Neuronal stem cell (in vitro differentiated cells): Measurements from ENCODE around the gene HHIP.
"Not testable (repeated sequence)": the region's sequence is repeated elsewhere in the genome, so short reads cannot be mapped to it uniquely, and the experiment has no call there.

Experiments
- DNase-seq: peaks from one replicate; pipeline ENCODE4 v3.0.0-alpha.2; 2013; ENCODE audit warnings: low spot score
- H2AFZ ChIP-seq: one replicate; pipeline ENCODE4 v1.6.1; 2013; ENCODE audit warnings: mild to moderate bottlenecking, low read length, inconsistent platforms
- H2AK5ac ChIP-seq: 2 replicates; pipeline ENCODE4 v1.6.1; 2013; ENCODE audit warnings: low read depth, mild to moderate bottlenecking, inconsistent platforms, low read length, moderate library complexity, mixed read lengths
- H2BK120ac ChIP-seq: 2 replicates; pipeline ENCODE4 v1.6.1; 2013; ENCODE audit warnings: low read depth, mild to moderate bottlenecking, inconsistent platforms, low read length, moderate library complexity, mixed read lengths
- H2BK12ac ChIP-seq: one replicate; pipeline ENCODE4 v1.6.1; 2013; ENCODE audit warnings: low read length, inconsistent platforms
- H2BK15ac ChIP-seq: 2 replicates; pipeline ENCODE4 v1.6.1; 2013; ENCODE audit warnings: mild to moderate bottlenecking, low read length, inconsistent platforms, mixed read lengths
- H2BK5ac ChIP-seq: one replicate; pipeline ENCODE4 v1.6.1; 2013; ENCODE audit warnings: inconsistent platforms, mild to moderate bottlenecking, low read length, moderate library complexity
- H3K14ac ChIP-seq: one replicate; pipeline ENCODE4 v1.6.1; 2013; ENCODE audit warnings: low read length, inconsistent platforms
- H3K18ac ChIP-seq: 2 replicates; pipeline ENCODE4 v1.6.1; 2013; ENCODE audit warnings: low read length, inconsistent platforms
- H3K23ac ChIP-seq: 2 replicates; pipeline ENCODE4 v1.6.1; 2013; ENCODE audit warnings: low read depth, mild to moderate bottlenecking, mixed read lengths, low read length, inconsistent platforms; ENCODE audit not compliant: poor library complexity
- H3K27ac ChIP-seq: replicated peaks from 3 replicates; pipeline ENCODE4 v1.5.1; 2013; ENCODE audit warnings: low read length, inconsistent platforms
- H3K27me3 ChIP-seq, 3 experiments: 2 replicates each; pipeline ENCODE4 v1.6.1; 2013; ENCODE audit warnings: low read length in 3 of 3, mild to moderate bottlenecking in 2 of 3, inconsistent platforms in 1 of 3, low read depth in 1 of 3, mixed read lengths in 1 of 3, moderate library complexity in 1 of 3; ENCODE audit not compliant: control insufficient read depth in 3 of 3, insufficient read depth in 3 of 3
- H3K36me3 ChIP-seq, 2 donors: replicated peaks in 1 of 2; 2 replicates each; pipeline ENCODE4 v1.6.1; 2013; ENCODE audit warnings: low read length in 2 of 2; ENCODE audit not compliant: control insufficient read depth in 2 of 2, insufficient read depth in 2 of 2
- H3K4ac ChIP-seq: 2 replicates; pipeline ENCODE4 v1.6.1; 2013; ENCODE audit warnings: inconsistent platforms, mild to moderate bottlenecking, low read length, moderate library complexity
- H3K4me1 ChIP-seq, 2 donors: 1 replicate in 1 of 2; 2 replicates in 1 of 2; pipeline ENCODE4 v1.6.1; 2013; ENCODE audit warnings: low read length in 2 of 2, low read depth in 1 of 2; ENCODE audit not compliant: control insufficient read depth in 2 of 2, insufficient read depth in 1 of 2
- H3K4me2 ChIP-seq: one replicate; pipeline ENCODE4 v1.6.1; 2013; ENCODE audit warnings: mild to moderate bottlenecking, low read length, inconsistent platforms; ENCODE audit not compliant: insufficient read depth, poor library complexity, severe bottlenecking
- H3K4me3 ChIP-seq, 2 donors: 2 replicates each; pipeline ENCODE4 v1.5.1; 2013; ENCODE audit warnings: low read length in 2 of 2, mild to moderate bottlenecking in 2 of 2, inconsistent platforms in 1 of 2, moderate library complexity in 1 of 2
- H3K79me1 ChIP-seq: one replicate; pipeline ENCODE4 v1.6.1; 2013; ENCODE audit warnings: low read depth, mild to moderate bottlenecking, inconsistent platforms, low read length, moderate library complexity
- H3K9ac ChIP-seq: one replicate; pipeline ENCODE4 v1.6.1; 2013; ENCODE audit warnings: mild to moderate bottlenecking, low read depth, low read length, inconsistent platforms; ENCODE audit not compliant: poor library complexity
- H3K9me3 ChIP-seq, 2 donors: replicated peaks in 1 of 2; 2 replicates each; pipeline versions ENCODE3 to v1.6.1; 2013; ENCODE audit warnings: low read length in 2 of 2, mild to moderate bottlenecking in 2 of 2, inconsistent platforms in 1 of 2, low read depth in 1 of 2, mixed read lengths in 1 of 2, moderate library complexity in 1 of 2; ENCODE audit not compliant: control insufficient read depth in 2 of 2, insufficient read depth in 1 of 2
- H4K8ac ChIP-seq: one replicate; pipeline ENCODE4 v1.6.1; 2013; ENCODE audit warnings: low read depth, mild to moderate bottlenecking, inconsistent platforms, low read length, moderate library complexity
- H4K91ac ChIP-seq: one replicate; pipeline ENCODE4 v1.6.1; 2013; ENCODE audit warnings: low read length, low read depth, mild to moderate bottlenecking, inconsistent platforms; ENCODE audit not compliant: poor library complexity
- WGBS, 2 donors: extraction: QIAGEN DNeasy Blood & Tissue Kit; methylation state at CpG; one replicate each; pipeline ENCODE4 v1.1.7; 2013; ENCODE audit warnings: missing lambda C conversion rate in 2 of 2, mixed read lengths in 1 of 2; ENCODE audit not compliant: insufficient read length in 2 of 2, insufficient replicate concordance in 1 of 2; ENCODE audit errors: extremely low coverage in 2 of 2; 5-methylcytosine and 5-hydroxymethylcytosine counted together

Gene HHIP

GRCh38 chr4:144757969-144758368, 112.0 kb downstream of the HHIP start:
- H4K8ac ChIP-seq = no peak overlapping the region
- H2BK120ac ChIP-seq = no peak overlapping the region
- H2AFZ ChIP-seq = no peak overlapping the region
- H3K27me3 ChIP-seq = no peaks in the 10 kb centered on the region
- no peak overlapping the region for H3K4ac ChIP-seq
- H3K4me2 ChIP-seq = no peak overlapping the region
- H3K18ac ChIP-seq = no peak overlapping the region
- H3K4me3 ChIP-seq = no peak overlapping the region
- no peak overlapping the region for H2BK5ac ChIP-seq
- no peak overlapping the region for H2BK12ac ChIP-seq
- H3K27ac ChIP-seq = no peak overlapping the region
- H3K14ac ChIP-seq = no peak overlapping the region
- H2BK15ac ChIP-seq = no peak overlapping the region
- H3K9ac ChIP-seq = no peak overlapping the region
- no peaks in the 10 kb centered on the region for H3K9me3 ChIP-seq
- DNase-seq = no peak
- no peaks in the 10 kb centered on the region for H3K79me1 ChIP-seq
- H3K4me1 ChIP-seq = no peaks in the 10 kb centered on the region
- no CpG with 5 or more reads among the region's 1 CpG for WGBS, 2 donors
- no peak overlapping the region for H3K23ac ChIP-seq
- H3K36me3 ChIP-seq = no peaks in the 10 kb centered on the region
- no peak overlapping the region for H2AK5ac ChIP-seq
- H4K91ac ChIP-seq = no peak overlapping the region

- not testable (repeated sequence) for H2BK120ac ChIP-seq, H3K18ac ChIP-seq, H3K4me3 ChIP-seq, H4K91ac ChIP-seq, H2AFZ ChIP-seq, H3K9ac ChIP-seq, DNase-seq, H3K4ac ChIP-seq, H3K14ac ChIP-seq, H3K9me3 ChIP-seq, H3K4me1 ChIP-seq, H3K36me3 ChIP-seq, H2BK15ac ChIP-seq, H3K4me2 ChIP-seq, H2BK5ac ChIP-seq, H3K27me3 ChIP-seq, H2AK5ac ChIP-seq, H4K8ac ChIP-seq, H3K27ac ChIP-seq, H3K23ac ChIP-seq, H3K79me1 ChIP-seq, H2BK12ac ChIP-seq
- WGBS, 2 donors = no CpG with 5 or more reads among the region's 8 CpGs
Measured at GRCh38 chr4:144768809-144769208, 122.9 kb downstream of the HHIP start.

- Histone ChIP-seq H3K9ac (no peak overlapping the region), H3K79me1 (no peaks in the 10 kb centered on the region), H3K4ac (no peak overlapping the region), H2BK120ac (no peak overlapping the region), H3K4me1 (no peaks in the 10 kb centered on the region), H4K91ac (no peak overlapping the region), H3K9me3 (no peaks in the 10 kb centered on the region), H3K18ac (no peak overlapping the region), H2BK12ac (no peak overlapping the region), H2BK5ac (no peak overlapping the region), H3K36me3 (no peaks in the 10 kb centered on the region), H2AK5ac (no peak overlapping the region), H2AFZ (no peak overlapping the region), H3K4me3 (no peak overlapping the region), H3K27me3 (no peaks in the 10 kb centered on the region), H3K23ac (no peak overlapping the region), H2BK15ac (no peak overlapping the region), H3K4me2 (no peak overlapping the region), H4K8ac (no peak overlapping the region), H3K27ac (no peak overlapping the region), H3K14ac (no peak overlapping the region)
- DNase-seq = no peak
- WGBS, 2 donors = no CpG with 5 or more reads among the region's 2 CpGs
Measured at GRCh38 chr4:144778364-144778763, 132.4 kb downstream of the HHIP start.

- Histone ChIP-seq H3K4me2 (no peak overlapping the region), H2AFZ (no peak overlapping the region), H3K27me3 (no peaks in the 10 kb centered on the region), H4K8ac (no peak overlapping the region), H3K14ac (no peak overlapping the region), H2AK5ac (no peak overlapping the region), H2BK5ac (no peak overlapping the region), H2BK15ac (no peak overlapping the region), H3K9me3 (no peaks in the 10 kb centered on the region), H3K4me3 (no peak overlapping the region), H3K4me1 (no peaks in the 10 kb centered on the region), H3K79me1 (no peaks in the 10 kb centered on the region), H2BK12ac (no peak overlapping the region), H3K9ac (no peak overlapping the region), H3K36me3 (no peaks in the 10 kb centered on the region), H2BK120ac (no peak overlapping the region), H3K18ac (no peak overlapping the region), H3K27ac (no peak overlapping the region), H3K23ac (no peak overlapping the region), H4K91ac (no peak overlapping the region), H3K4ac (no peak overlapping the region)
- no peak for DNase-seq
- no CpG with 5 or more reads among the region's 5 CpGs for WGBS, 2 donors
Measured at GRCh38 chr4:144782345-144782744, 136.4 kb downstream of the HHIP start.
